HG03378 (cell line): ENCODE measurements around the gene FAM78A.
"Not testable (repeated sequence)": the region's sequence is repeated elsewhere in the genome, so short reads cannot be mapped to it uniquely, and the experiment has no call there.

Experiments
- ATAC-seq: cut with Tn5 transposase; IDR thresholded peaks from one replicate; pipeline ENCODE4 v1.9.1; 2021; ENCODE audit warnings: mild to moderate bottlenecking, moderate library complexity; ENCODE audit not compliant: unreplicated experiment

Gene FAM78A

DNA sequence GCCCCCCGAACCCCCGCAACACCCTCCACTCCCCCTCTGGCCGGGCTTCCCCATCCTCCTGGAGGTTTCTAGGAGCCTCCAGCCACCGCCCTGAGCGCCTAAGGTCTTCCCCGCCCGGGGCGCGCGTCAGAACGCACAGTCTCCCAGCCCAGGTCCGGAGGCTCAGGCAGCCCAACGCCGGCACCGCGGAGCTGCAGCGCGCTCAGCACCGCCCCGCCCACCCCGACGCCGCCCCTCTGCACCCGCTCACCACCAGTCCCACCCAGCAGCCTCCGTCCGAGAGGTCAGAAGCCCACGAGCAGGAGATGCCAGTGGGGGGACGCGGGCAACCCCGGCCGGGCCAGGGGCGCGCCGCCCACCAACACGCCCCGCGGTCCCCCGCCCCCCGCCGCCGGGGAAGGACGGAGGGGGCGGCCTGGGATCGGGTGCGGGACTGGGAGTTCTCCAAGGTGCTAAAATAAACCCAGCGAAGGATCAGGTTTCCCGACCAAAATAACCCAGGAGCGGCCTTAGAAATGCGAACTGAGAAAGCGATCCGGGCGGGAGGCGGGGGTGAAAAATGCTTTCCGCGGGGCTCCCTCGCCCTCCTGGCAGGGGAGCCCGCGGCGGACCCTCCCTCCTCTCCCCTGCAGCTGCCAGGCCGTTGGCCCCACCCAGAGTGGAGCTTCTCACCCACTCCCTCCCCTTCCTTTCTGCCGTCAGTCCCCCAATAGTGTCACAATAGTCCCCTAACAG, 6.5 kb upstream of the FAM78A start:
- ATAC-seq = no peak

DNA sequence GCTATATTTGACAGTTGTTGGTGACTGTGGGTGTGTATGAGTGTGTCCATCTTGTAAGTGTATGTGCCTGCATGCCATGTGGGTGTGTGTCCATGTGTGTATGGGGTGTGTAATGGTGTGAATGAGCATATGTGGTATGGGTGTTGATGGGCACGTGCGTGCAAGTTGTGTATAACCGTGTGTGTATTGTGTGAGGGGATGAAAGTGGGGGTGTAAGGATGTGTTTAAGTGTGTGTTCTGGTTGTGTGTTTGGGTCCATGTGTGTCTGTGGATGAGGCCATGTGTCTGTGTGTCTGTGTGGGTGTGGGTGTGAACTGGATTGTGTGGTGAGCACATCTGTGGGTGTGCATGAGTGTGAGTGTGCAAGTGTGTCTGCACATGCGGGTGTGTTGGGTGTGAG, 5.9 kb upstream of the FAM78A start:
- no peak for ATAC-seq

DNA sequence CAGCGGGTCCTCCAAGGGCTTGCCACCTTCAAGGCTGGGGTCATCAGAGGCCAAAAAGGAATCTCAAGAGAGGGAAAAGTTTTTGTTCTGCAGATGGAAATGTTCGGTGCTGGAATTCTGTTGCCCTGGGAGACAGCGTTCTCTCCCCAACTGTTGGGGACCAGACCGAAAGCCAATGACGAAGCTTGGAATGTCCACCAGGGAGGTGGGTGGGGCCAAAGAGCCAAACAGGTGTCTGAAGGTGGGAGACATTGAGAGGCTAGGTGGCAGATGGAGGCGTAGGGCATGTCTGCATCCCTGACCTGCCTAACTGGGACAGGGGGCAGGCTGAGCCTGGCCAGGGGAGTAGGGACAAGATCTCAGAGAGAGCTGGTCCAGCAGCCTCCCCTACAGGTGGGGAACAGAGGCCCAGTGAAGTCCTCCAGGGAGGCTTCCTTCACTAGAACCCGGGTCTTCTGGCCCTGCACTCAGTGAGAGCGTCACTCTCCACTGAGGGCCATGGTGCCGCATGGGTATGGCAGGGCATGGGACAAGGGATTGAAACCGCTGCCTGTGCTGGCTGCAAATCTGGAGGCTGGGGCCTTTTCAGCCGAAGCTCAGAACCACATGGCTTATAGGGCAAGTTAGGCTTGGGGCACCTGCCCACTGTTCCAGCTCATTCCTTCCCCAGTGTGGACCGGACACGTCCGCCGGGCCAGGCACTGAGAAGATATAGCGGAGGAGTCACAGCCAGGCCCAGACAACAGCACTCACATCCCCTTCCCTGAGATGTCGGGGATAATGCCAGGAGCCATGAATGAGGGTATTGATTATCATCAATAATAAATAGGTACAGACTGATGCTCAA, 5.0 kb upstream of the FAM78A start:
- ATAC-seq = no peak

- ATAC-seq = no peak
Measured at GRCh38 chr9:131280660-131281059, 4.3 kb upstream of the FAM78A start.

- no peak for ATAC-seq
Measured at GRCh38 chr9:131279863-131280570, 3.7 kb upstream of the FAM78A start.

- no peak for ATAC-seq
Measured at GRCh38 chr9:131279196-131279862, 3.0 kb upstream of the FAM78A start.

- no peak for ATAC-seq
Measured at GRCh38 chr9:131278702-131279111, 2.4 kb upstream of the FAM78A start.

DNA sequence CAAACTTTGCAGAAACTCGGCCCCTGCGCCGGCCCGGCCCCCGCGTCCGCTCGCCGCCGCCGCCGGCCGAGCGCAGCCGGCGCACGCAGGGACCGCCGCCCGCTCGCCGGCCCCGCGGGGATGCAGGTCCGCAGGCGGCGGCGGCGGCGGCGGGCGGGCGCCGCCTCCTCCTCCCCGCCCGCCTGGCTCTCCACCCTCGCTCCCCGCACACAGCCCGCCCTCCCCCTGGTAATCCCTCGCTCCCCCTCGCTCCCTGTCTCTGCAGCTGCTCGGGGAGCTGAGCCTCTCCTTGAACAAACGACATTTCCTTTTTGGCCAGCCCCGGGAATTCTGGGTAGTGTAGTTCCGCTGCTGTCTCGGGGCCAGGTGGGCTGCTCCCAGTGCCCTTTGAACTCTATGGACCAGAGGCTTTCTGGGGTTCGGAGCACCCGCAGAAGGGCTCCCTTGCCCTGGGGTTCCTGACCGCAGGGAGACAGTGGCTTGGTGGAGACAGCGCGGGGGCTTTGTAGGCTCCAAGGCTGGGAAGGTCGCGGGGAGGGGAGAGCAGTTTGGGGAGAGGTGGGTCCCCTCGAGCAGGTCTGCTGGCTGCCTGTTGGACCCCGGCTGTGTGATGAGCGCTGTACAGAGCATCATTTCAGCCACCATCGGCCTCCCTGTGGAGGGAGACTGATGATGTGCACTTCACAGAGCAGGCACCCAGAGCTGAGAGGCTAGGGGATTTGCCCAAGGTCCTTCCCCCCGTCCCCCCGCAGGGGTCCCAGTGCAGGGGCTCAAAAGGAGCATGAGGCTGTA, 1.8 kb upstream of the FAM78A start:
- ATAC-seq = no peak

GRCh38 chr9:131277287-131277909, 1.1 kb upstream of the FAM78A start:
- no peak for ATAC-seq

DNA sequence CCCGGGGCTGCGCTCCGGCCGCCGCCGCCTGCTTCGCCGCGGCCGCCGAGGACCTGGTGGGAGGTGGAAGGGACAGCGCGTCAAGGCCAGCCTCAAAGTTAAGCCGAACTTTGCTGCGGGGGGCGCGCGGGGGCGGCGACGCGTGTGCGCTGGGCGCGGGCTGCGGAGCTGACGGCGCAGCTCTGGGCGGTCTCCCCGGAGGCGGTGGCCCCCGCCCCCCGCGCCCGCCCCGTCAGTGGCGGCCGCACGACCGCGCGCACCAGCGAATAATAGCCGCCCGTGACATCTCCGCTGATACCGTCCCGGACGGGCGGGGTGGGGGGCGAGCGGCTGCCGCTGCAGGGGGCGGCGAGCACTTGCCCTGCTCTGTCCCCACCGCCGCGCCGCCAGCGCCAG, 579 bp upstream of the FAM78A start:
- ATAC-seq = no peak

DNA sequence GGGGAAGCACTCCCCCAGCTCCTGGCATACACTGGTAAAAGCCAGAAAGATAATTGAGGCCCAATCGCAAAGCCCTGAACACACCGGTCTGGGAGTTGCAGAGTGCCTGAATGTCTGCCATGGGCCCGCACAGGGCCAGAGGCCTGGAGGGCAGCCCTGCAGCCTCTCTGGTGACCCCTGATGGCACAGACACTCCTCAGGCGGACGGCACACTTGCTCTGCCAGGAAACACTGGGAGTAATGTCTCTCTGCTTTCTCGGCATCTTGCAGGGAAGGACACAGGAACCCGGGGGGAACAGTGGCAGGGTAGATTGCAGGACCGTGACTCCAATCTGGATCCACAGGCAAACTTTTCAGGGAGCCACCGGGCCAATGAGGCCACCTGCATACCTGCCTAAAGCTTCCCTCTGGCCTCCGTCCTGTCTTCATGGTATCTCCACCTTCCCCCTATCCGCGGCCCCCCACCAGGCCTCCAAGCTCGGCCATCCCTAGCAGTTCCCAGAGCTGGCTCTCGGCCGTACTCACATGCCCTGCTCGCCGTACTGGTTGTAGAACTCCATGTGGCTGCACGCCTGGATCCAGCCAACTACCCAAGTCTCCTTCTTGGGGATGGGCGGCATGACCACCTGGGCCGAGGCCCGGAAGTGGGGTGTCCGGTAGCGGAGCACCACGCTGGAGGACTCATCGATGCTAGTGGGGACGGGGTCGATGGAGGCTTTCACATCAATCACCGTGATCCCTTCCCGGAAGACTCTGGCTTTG, 797 bp downstream of the FAM78A start:
- ATAC-seq = no peak

- no peak for ATAC-seq
Measured at GRCh38 chr9:131274674-131275331, 1.5 kb downstream of the FAM78A start.

- no peak for ATAC-seq
Measured at GRCh38 chr9:131273856-131274673, 2.2 kb downstream of the FAM78A start.

DNA sequence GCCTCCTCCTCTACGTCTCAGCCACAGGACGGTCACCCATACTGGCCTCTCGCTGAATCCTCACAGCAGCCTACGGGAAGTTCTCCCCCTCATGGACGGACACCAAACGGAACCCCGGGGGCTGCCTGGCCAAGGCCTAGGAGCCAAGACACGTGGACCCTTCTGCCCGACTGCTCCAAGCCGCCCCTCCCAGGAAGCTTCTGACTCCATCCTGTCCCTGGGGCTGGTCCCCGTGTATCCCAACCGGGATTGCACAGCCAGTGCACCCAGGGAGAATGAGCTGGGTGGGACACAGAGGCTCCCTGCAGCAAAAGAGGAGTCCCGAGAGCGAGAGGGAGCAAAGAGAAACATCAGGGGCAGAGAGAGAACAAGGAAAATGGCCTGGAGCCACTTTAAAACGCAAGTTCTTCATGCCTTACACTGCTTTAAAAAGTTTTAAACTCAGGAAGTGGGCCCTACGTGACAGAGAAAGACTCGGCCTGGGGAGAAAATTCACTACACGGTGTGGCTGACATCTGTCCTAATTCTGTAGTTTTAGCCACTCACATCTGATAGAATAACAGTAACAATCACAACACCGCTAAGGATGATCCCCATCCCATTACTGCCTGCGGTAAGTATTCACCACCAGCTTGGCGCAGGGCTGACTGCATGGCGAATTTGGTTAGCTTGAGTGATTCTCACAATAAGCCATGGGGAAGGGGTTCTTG, 3.0 kb downstream of the FAM78A start:
- ATAC-seq = no peak

DNA sequence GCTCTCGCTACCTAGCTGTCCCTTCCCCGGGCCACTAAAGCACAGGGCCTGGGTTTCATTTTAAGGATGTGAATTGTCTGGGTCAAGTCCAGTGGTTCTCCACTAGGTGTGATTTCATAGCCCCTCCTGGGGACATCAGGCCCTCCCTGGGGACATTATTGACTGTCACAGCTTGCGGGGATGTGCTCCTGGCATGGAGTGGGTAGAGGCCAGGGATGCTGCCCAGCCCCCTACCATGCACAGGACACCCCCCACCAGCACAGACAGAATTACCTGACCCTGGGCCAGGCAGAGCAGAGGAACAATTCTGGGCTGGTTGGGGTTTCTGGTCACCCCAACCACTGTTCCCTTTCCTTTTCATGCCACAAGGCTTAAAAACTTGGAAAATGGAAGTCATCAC, 4.1 kb downstream of the FAM78A start:
- ATAC-seq = no peak

DNA sequence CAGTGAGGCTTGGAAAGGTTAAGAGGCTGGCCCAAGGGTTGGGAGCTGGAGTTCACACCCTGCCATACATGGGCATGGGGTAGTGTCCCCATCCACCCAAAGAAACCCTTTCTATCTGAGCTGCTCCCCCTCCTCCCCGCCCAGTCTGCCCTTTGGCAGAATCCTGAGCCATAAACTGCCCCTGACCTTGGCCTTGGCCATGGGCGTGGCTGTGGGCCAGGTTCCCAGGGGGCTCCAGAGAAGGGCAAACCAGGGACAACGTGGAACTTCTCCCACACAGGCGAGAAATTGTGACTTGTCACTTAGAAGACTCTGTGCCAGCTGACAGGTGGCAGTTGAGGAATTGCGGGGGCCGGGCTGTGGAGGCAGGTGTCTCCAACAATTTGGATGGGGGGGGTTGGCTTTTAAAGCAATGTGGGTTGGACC, 4.8 kb downstream of the FAM78A start:
- ATAC-seq = no peak

GRCh38 chr9:131271016-131271273, 5.4 kb downstream of the FAM78A start:
- ATAC-seq = not testable (repeated sequence)
